GM12891 (cell line): ENCODE measurements around the gene LRMDA.

Experiments
- DNase-seq: peaks from one replicate; pipeline ENCODE4 v3.0.0; 2011; ENCODE audit warnings: low spot score; ENCODE audit not compliant: insufficient read length
- FAIRE-seq: peaks from 2 replicates; lab custom pipeline; 2011; peaks lifted over from hg19 to GRCh38; lab: Jason Lieb, UNC
- PAX5 ChIP-seq: IDR thresholded peaks from 2 replicates; pipeline ENCODE4 v1.6.1; 2011; ENCODE audit warnings: low read length, moderate library complexity, mild to moderate bottlenecking; ENCODE audit not compliant: insufficient read depth, severe bottlenecking
- POLR2A ChIP-seq: IDR thresholded peaks from 2 replicates; pipeline ENCODE4 v1.6.1; 2011; ENCODE audit warnings: low read depth, low read length, control low read depth
- POLR2AphosphoS5 ChIP-seq: IDR thresholded peaks from 2 replicates; pipeline ENCODE4 v1.6.1; 2011; ENCODE audit warnings: low read depth, low read length, control low read depth
- POU2F2 ChIP-seq: IDR thresholded peaks from 2 replicates; pipeline ENCODE4 v1.6.1; 2011; ENCODE audit warnings: low read depth, mild to moderate bottlenecking, control low read depth, low read length, moderate library complexity
- SPI1 ChIP-seq: IDR thresholded peaks from 2 replicates; pipeline ENCODE4 v1.6.1; 2011; ENCODE audit warnings: low read depth, low read length, control low read depth
- TAF1 ChIP-seq: IDR thresholded peaks from 2 replicates; pipeline ENCODE4 v1.6.1; 2011; ENCODE audit warnings: low read depth, low read length, control low read depth

Gene LRMDA

GRCh38 chr10:76122056-76122455, 690.6 kb downstream of the LRMDA start:
- no peak for FAIRE-seq
- DNase-seq, result no peak
- TF ChIP-seq POLR2A (no peak), PAX5 (no peak), TAF1 (no peak), POLR2AphosphoS5 (no peak), SPI1 (no peak), POU2F2 (no peak)

GRCh38 chr10:76124280-76124679, 692.9 kb downstream of the LRMDA start:
- DNase-seq (no peak), FAIRE-seq (no peak)
- TF ChIP-seq TAF1, result no peak
- TF ChIP-seq SPI1, result no peak
- TF ChIP-seq POLR2A, result no peak
- no peak for TF ChIP-seq POU2F2
- TF ChIP-seq PAX5, result no peak
- TF ChIP-seq POLR2AphosphoS5, result no peak

GRCh38 chr10:76125900-76126299, 694.5 kb downstream of the LRMDA start:
- TF ChIP-seq POLR2AphosphoS5, result no peak
- TF ChIP-seq SPI1, result no peak
- TF ChIP-seq POLR2A, result no peak
- TF ChIP-seq PAX5, result no peak
- FAIRE-seq (no peak), DNase-seq (no peak)

GRCh38 chr10:76126607-76127527, 695.4 kb downstream of the LRMDA start:
- DNase-seq, result no peak
- TF ChIP-seq TAF1 (no peak), SPI1 (no peak), POLR2A (no peak), POU2F2 (no peak), PAX5 (no peak), POLR2AphosphoS5 (no peak)
- FAIRE-seq, result no peak

GRCh38 chr10:76127984-76128589, 696.7 kb downstream of the LRMDA start:
- DNase-seq, result no peak
- FAIRE-seq, result no peak
- no peak for TF ChIP-seq PAX5
- no peak for TF ChIP-seq POU2F2
- no peak for TF ChIP-seq POLR2A
- no peak for TF ChIP-seq POLR2AphosphoS5
- no peak for TF ChIP-seq SPI1

GRCh38 chr10:76129213-76129612, 697.8 kb downstream of the LRMDA start:
- TF ChIP-seq SPI1 (no peak), POLR2AphosphoS5 (no peak), PAX5 (no peak), POLR2A (no peak), TAF1 (no peak)
- no peak for FAIRE-seq

GRCh38 chr10:76130892-76131291, 699.5 kb downstream of the LRMDA start:
- no peak for FAIRE-seq
- no peak for TF ChIP-seq POLR2A
- TF ChIP-seq POLR2AphosphoS5, result no peak
- no peak for TF ChIP-seq PAX5
- no peak for TF ChIP-seq TAF1
- TF ChIP-seq SPI1, result no peak
- no peak for TF ChIP-seq POU2F2
- no peak for DNase-seq

More at GRCh38 chr10:76129213-76129612, 697.8 kb downstream of the LRMDA start:
- no peak for DNase-seq

GRCh38 chr10:76133597-76134255, 702.3 kb downstream of the LRMDA start:
- TF ChIP-seq TAF1 (no peak), SPI1 (no peak), PAX5 (no peak), POLR2A (no peak), POU2F2 (no peak), POLR2AphosphoS5 (no peak)
- no peak for DNase-seq
- FAIRE-seq, result no peak

- FAIRE-seq (no peak), DNase-seq (no peak)
- TF ChIP-seq PAX5 (no peak), SPI1 (no peak), TAF1 (no peak), POLR2AphosphoS5 (no peak), POU2F2 (no peak), POLR2A (no peak)
Measured at GRCh38 chr10:76136961-76137360, 705.5 kb downstream of the LRMDA start.
